ENCODE data around the gene UBXN2A. TPM values are rescaled to one million over a fixed set of nuclear protein-coding genes. Genes with fewer than 3 reads are reported as not detected.

The UBXN2A gene
- total RNA-seq, 1 experiment from 2014 or later, result 19.7 TPM

- no peaks in the 10 kb centered on the region for H3K27me3 ChIP-seq (ENCODE audit: insufficient read depth, low read length)
- Mint-ChIP-seq H3K36me3 (ENCODE audit: insufficient read depth in 1 of 3, low read depth in 3 of 3) (peaks cover 19 to 43% (median 32%) of the 10 kb centered on the region in 3 experiments), H3K4me3 (no peak overlapping the region), H3K9me3 (peaks cover 0 to 2% of the 10 kb centered on the region in 2 experiments; a peak in 1 of 5 replicates), H3K27me3 (ENCODE audit: low read depth) (no peaks in the 10 kb centered on the region), H3K4me1 (no peaks in the 10 kb centered on the region), H3K27ac (no peak overlapping the region)
- H2AFZ ChIP-seq (ENCODE audit: low read length), result no peak overlapping the region
- no peak overlapping the region for H3K56ac ChIP-seq (ENCODE audit: insufficient read length, low read depth, low read length)
- H3K4me1 ChIP-seq (ENCODE audit: insufficient read depth, low read length), result no peaks in the 10 kb centered on the region
- no peak overlapping the region for H2BK12ac ChIP-seq (ENCODE audit: insufficient read length, low read depth, low read length)
- H2BK5ac ChIP-seq (ENCODE audit: insufficient read length, low read length), result no peak overlapping the region
- H3K79me2 ChIP-seq (ENCODE audit: insufficient read depth, low read length), result no peaks in the 10 kb centered on the region
- no peak overlapping the region for H3K4me2 ChIP-seq (ENCODE audit: insufficient read depth, insufficient read length, low read length)
- TF ChIP-seq CTCF (conservative IDR thresholded peaks at IDR 0.05), result no peak
- H3K9me3 ChIP-seq (ENCODE audit: control insufficient read depth, low read depth, low read length), result no peaks in the 10 kb centered on the region
- no peaks in the 10 kb centered on the region for H4K20me1 ChIP-seq (ENCODE audit: control insufficient read depth, insufficient read depth, insufficient read length)
- DNase-seq, result no peak
- no CpG with 5 or more reads among the region's 8 CpGs for WGBS (ENCODE audit: extremely low coverage, insufficient read length, low lambda C conversion rate)
- no peak overlapping the region for H3K4ac ChIP-seq (ENCODE audit: low read depth, low read length)
- H3K23me2 ChIP-seq (ENCODE audit: insufficient read length, low read depth, low read length, poor library complexity, severe bottlenecking), result no peaks in the 10 kb centered on the region
- H2BK15ac ChIP-seq (ENCODE audit: low read depth, low read length), result no peak overlapping the region
- no peaks in the 10 kb centered on the region for H3K79me1 ChIP-seq (ENCODE audit: insufficient read depth, low read depth, low read length, poor library complexity, severe bottlenecking)
- no peak overlapping the region for H3K23ac ChIP-seq (ENCODE audit: insufficient read length, low read depth, low read length)
- no peak overlapping the region for H4K8ac ChIP-seq (replicated peaks; ENCODE audit: insufficient read length, low read depth, low read length)
- H2BK20ac ChIP-seq (ENCODE audit: low read depth, low read length, poor library complexity, severe bottlenecking), result no peak overlapping the region
- H3K18ac ChIP-seq (ENCODE audit: insufficient read length, low read depth, low read length), result no peak overlapping the region
- no peak overlapping the region for H4K91ac ChIP-seq (ENCODE audit: insufficient read length, low read depth, low read length)
- no peak overlapping the region for H3K27ac ChIP-seq (ENCODE audit: insufficient read length, low read depth, low read length)
- H3T11ph ChIP-seq (ENCODE audit: low read length), result no peak overlapping the region
- no peak overlapping the region for H3K9ac ChIP-seq (ENCODE audit: extremely low read depth, insufficient read length, low read length)
- H3K14ac ChIP-seq (ENCODE audit: insufficient read depth, low read length), result no peak overlapping the region
- no peak overlapping the region for H2AK5ac ChIP-seq (ENCODE audit: insufficient read length, low read length)
- no peak overlapping the region for H4K5ac ChIP-seq (ENCODE audit: insufficient read length, low read depth, low read length)
- no peak overlapping the region for H2BK120ac ChIP-seq (ENCODE audit: low read depth, low read length, poor library complexity, severe bottlenecking)
These were observed 36.6 kb downstream of the UBXN2A start for GRCh38 chr2:23976883-23977282.
